Loucy (cell line): ENCODE results near the gene RALGPS1.

Experiments
- H2AFZ ChIP-seq: fragments of 200-600 bp; sonication (generic); 2 replicates; pipeline ENCODE4 v1.6.0; 2016; ENCODE audit warnings: antibody characterized with exemption, mild to moderate bottlenecking, low read length, moderate library complexity
- H3F3A ChIP-seq: fragments of 200-600 bp; 2 replicates; pipeline ENCODE4 v1.6.0; 2016; ENCODE audit warnings: antibody characterized with exemption, low read depth, mild to moderate bottlenecking
- H3K27me3 ChIP-seq: fragments of 200-600 bp; sonication (generic); 2 replicates; pipeline ENCODE4 v1.6.1; 2014; ENCODE audit warnings: low read length, mild to moderate bottlenecking; ENCODE audit not compliant: insufficient read depth, poor library complexity, severe bottlenecking
- H3K36me3 ChIP-seq: fragments of 200-600 bp; sonication (generic); 2 replicates; pipeline ENCODE4 v1.6.1; 2016; ENCODE audit warnings: low read length; ENCODE audit not compliant: insufficient read depth
- H3K4me1 ChIP-seq: fragments of 200-600 bp; sonication (generic); 2 replicates; pipeline ENCODE4 v1.5.1; 2014; ENCODE audit warnings: low read length, mild to moderate bottlenecking; ENCODE audit not compliant: insufficient read depth, poor library complexity, severe bottlenecking
- H3K4me2 ChIP-seq: fragments of 200-600 bp; sonication (generic); 2 replicates; pipeline ENCODE4 v1.6.0; 2014; ENCODE audit warnings: antibody characterized with exemption, low read length, low read depth, mild to moderate bottlenecking; ENCODE audit not compliant: poor library complexity, severe bottlenecking
- H3K4me3 ChIP-seq: fragments of 200-600 bp; sonication (generic); 2 replicates; pipeline ENCODE4 v1.5.1; 2014; ENCODE audit warnings: low read length, mild to moderate bottlenecking, mixed read lengths; ENCODE audit not compliant: poor library complexity, severe bottlenecking
- H3K79me2 ChIP-seq: fragments of 200-600 bp; sonication (generic); 2 replicates; pipeline ENCODE4 v1.6.1; 2014; ENCODE audit warnings: low read length; ENCODE audit not compliant: insufficient read depth
- H3K9ac ChIP-seq: fragments of 200-600 bp; sonication (generic); 2 replicates; pipeline ENCODE4 v1.6.0; 2014; ENCODE audit warnings: mild to moderate bottlenecking, low read depth, low read length, moderate library complexity; ENCODE audit not compliant: poor library complexity, severe bottlenecking
- H3K9me2 ChIP-seq: fragments of 200-600 bp; sonication (generic); replicated peaks from 2 replicates; pipeline ENCODE4 v1.6.1; 2016; ENCODE audit warnings: low read depth, low read length, mixed read lengths
- H3K9me3 ChIP-seq: fragments of 200-600 bp; sonication (generic); 2 replicates; pipeline ENCODE4 v1.6.1; 2014; ENCODE audit warnings: mild to moderate bottlenecking, antibody characterized with exemption, low read length, low read depth; ENCODE audit not compliant: insufficient read depth
- H4K20me1 ChIP-seq: fragments of 200-600 bp; sonication (generic); 2 replicates; pipeline ENCODE4 v1.6.0; 2014; ENCODE audit warnings: antibody characterized with exemption, low read length, mild to moderate bottlenecking; ENCODE audit not compliant: insufficient read depth, poor library complexity, severe bottlenecking
- EZH2phosphoT487 ChIP-seq: fragments of 200-600 bp; IDR thresholded peaks from 2 replicates; pipeline ENCODE4 v1.6.1; 2018; ENCODE audit warnings: antibody characterized with exemption, mild to moderate bottlenecking, moderate library complexity, borderline replicate concordance
- TF ChIP-seq, protein P1 (sequence below): fragments of 200-600 bp; sonication (generic); conservative IDR thresholded peaks from 2 replicates; pipeline ENCODE4 v1.5.1; 2014; ENCODE audit warnings: mild to moderate bottlenecking, antibody characterized with exemption, low read length

RALGPS1 gene

DNA sequence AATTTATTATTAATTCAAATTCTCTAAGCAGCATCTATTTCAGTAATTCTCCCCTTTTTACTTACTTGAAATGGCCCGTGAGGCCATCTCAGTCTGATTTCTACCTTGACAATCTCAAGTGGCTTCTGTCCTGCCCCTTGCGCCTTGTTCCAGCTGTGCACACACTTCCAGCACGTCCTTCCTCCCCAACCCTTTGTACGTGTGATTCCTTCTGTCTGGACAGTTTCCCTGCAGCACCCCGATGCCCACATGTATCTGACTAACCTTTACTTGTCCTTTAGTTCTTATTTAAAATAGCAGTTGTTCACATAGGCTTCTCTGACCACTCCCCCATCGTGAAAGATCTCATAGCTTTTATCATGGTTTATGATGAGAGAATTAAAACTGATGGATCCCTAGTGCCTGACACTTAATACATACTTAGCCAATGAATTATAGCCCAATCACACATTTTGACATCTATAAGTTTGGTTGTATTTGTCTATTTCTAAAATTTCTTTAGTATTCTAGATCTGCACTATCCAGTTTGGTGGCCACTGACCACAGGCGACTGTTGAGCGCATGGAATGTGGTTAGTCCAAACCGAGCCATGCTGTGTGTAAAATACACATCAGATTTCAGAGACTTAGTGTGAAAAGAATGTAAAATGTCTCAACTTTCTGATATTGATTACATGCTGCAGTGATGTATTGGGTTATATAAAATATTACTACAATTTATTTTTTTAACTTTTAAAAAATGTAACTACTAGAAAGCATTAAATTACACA, 39.9 kb upstream of the RALGPS1 start:
- Histone ChIP-seq H3K36me3 (peaks cover 8% of the 10 kb centered on the region; the same call in 1 of the 2 replicates), H3K4me2 (no peak overlapping the region), H3K27me3 (no peaks in the 10 kb centered on the region), H3F3A (0 out of 2 replicates have a peak, but pooled peaks cover 3% of the 10 kb centered on the region), H3K9me3 (no peaks in the 10 kb centered on the region), H3K79me2 (peaks cover 12% of the 10 kb centered on the region; the same call in 1 of the 2 replicates), H4K20me1 (peaks cover 9% of the 10 kb centered on the region), H2AFZ (no peak overlapping the region), H3K9ac (no peak overlapping the region), H3K9me2 (no peaks in the 10 kb centered on the region), H3K4me3 (no peak overlapping the region), H3K4me1 (peaks cover 18% of the 10 kb centered on the region)
- TF ChIP-seq EZH2phosphoT487 = no peak
- TF ChIP-seq, protein P1, sequence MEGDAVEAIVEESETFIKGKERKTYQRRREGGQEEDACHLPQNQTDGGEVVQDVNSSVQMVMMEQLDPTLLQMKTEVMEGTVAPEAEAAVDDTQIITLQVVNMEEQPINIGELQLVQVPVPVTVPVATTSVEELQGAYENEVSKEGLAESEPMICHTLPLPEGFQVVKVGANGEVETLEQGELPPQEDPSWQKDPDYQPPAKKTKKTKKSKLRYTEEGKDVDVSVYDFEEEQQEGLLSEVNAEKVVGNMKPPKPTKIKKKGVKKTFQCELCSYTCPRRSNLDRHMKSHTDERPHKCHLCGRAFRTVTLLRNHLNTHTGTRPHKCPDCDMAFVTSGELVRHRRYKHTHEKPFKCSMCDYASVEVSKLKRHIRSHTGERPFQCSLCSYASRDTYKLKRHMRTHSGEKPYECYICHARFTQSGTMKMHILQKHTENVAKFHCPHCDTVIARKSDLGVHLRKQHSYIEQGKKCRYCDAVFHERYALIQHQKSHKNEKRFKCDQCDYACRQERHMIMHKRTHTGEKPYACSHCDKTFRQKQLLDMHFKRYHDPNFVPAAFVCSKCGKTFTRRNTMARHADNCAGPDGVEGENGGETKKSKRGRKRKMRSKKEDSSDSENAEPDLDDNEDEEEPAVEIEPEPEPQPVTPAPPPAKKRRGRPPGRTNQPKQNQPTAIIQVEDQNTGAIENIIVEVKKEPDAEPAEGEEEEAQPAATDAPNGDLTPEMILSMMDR = no peak

DNA sequence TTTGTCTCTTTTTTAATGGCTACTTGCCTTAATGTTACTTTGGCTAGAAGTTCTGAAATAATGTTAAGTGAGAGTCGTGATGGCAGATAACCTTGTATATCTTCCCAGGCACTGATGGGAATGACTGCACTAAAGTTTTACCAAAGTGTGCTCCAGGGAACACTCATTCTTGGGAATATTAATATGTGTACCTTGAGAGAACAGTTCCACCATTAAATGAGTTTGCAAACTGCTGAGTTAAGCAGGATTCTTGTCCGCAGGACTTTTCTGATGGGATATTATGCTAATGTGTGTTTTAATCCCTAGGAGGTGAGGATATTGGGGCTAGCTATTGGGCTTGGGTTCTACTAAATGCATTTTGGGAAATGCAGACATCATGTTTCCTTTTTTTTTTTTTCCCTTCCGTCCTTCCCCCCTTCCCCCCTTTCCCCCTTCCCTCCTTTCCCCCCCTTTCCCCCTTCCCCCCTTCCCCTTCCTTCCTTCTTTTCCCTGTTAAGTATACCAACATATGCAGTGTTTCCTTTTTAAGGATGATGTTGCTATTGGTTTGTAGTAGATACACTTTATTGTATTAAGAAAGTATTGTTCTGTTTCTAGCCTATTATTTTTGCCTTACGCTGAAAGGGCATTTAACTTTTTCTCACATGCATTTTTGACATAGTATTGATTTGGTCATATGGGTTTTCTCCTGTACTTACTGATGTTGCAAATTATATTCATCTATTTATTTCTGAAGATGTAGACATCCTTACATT, 38.6 kb upstream of the RALGPS1 start:
- no peak overlapping the region for H3K4me2 ChIP-seq
- no peak overlapping the region for H2AFZ ChIP-seq
- no peaks in the 10 kb centered on the region for H3K9me2 ChIP-seq
- H3K9ac ChIP-seq = no peak overlapping the region
- peaks cover 6% of the 10 kb centered on the region; the same call in 1 of the 2 replicates for H3K79me2 ChIP-seq
- peaks cover 18% of the 10 kb centered on the region for H3K4me1 ChIP-seq
- H3K4me3 ChIP-seq = no peak overlapping the region
- TF ChIP-seq EZH2phosphoT487 = no peak
- TF ChIP-seq, protein P1 = no peak
- no peaks in the 10 kb centered on the region for H3K9me3 ChIP-seq
- 0 out of 2 replicates have a peak, but pooled peaks cover 3% of the 10 kb centered on the region for H3F3A ChIP-seq
- no peaks in the 10 kb centered on the region for H3K27me3 ChIP-seq
- peaks cover 9% of the 10 kb centered on the region for H4K20me1 ChIP-seq
- H3K36me3 ChIP-seq = peaks cover 20% of the 10 kb centered on the region; the same call in 1 of the 2 replicates

DNA sequence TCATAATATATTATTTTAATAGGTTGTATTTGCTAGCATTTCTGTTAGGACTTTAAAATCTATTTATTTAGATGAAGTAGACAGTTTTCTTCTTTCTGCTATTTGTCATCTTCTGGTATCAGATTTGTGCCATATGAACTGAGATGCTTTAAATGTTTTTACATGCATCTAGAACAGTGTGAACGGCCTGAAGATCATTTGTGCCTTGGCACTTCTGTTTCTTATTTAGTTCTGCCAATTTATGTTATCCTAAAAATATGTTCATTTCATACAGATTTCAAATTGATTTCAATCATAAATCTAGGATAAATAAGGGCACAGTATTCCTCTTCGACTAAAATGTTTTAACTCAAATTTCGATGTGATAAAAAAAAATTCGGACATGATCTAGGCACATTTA, 38.1 kb upstream of the RALGPS1 start:
- Histone ChIP-seq H3K36me3 (peaks cover 24% of the 10 kb centered on the region; the same call in 1 of the 2 replicates), H3F3A (0 out of 2 replicates have a peak, but pooled peaks cover 3% of the 10 kb centered on the region), H3K27me3 (no peaks in the 10 kb centered on the region), H4K20me1 (peaks cover 9% of the 10 kb centered on the region), H2AFZ (no peak overlapping the region), H3K9ac (no peak overlapping the region), H3K4me3 (no peak overlapping the region), H3K4me1 (peaks cover 18% of the 10 kb centered on the region), H3K4me2 (no peak overlapping the region), H3K79me2 (0 out of 2 replicates have a peak, but pooled peaks cover 6% of the 10 kb centered on the region), H3K9me3 (no peaks in the 10 kb centered on the region), H3K9me2 (no peaks in the 10 kb centered on the region)
- no peak for TF ChIP-seq EZH2phosphoT487
- TF ChIP-seq, protein P1 = no peak
